ENCODE measurements around the gene CSTB.

DNA sequence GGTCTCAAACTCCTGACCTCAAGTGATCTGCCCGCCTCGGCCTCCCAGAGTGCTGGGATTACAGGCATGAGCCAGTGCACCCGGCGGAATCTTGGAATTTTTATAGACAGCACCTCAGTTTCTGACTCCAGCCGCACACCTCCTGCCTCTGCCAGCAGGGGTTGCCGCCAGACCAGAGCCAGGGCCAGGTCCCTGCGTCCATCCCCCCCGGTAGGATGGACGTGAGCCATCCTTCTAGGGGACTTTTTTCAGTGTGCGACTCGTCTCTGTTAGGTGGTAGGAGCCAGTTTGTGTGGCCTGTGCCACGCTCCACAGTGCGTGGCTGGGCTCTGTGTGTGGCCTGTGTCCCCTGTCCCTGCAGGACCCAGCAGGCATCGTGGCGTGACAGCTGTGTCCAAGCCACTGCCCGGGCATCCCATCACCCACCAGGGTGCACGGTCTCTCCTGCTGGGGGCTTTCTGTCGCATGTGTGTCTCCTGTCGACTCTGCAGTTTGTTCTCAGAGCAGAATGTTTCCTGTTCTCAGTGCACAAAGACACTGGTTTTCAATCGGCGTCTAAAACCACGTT lies 15.6 kb downstream of the CSTB start:
- no peak for TF ChIP-seq EZH2 (IDR thresholded peaks at IDR 0.05)
- TF ChIP-seq POLR2AphosphoS5 (IDR thresholded peaks at IDR 0.05; ENCODE audit: borderline replicate concordance, low read depth, low read length) = no peak
- no peak for TF ChIP-seq FOXP2 (optimal IDR thresholded peaks at IDR 0.05; ENCODE audit: control extremely low read depth, extremely low read length, insufficient read depth)
